ENCODE measurements around the gene CDKAL1. TPM values are rescaled to one million over a fixed set of nuclear protein-coding genes. Genes with fewer than 3 reads are reported as not detected.
"Not testable (repeated sequence)": the region's sequence is repeated elsewhere in the genome, so short reads cannot be mapped to it uniquely, and the experiment has no call there.

The CDKAL1 gene
- total RNA-seq, 2 experiments from 2014 or later = 20.4 TPM

DNA sequence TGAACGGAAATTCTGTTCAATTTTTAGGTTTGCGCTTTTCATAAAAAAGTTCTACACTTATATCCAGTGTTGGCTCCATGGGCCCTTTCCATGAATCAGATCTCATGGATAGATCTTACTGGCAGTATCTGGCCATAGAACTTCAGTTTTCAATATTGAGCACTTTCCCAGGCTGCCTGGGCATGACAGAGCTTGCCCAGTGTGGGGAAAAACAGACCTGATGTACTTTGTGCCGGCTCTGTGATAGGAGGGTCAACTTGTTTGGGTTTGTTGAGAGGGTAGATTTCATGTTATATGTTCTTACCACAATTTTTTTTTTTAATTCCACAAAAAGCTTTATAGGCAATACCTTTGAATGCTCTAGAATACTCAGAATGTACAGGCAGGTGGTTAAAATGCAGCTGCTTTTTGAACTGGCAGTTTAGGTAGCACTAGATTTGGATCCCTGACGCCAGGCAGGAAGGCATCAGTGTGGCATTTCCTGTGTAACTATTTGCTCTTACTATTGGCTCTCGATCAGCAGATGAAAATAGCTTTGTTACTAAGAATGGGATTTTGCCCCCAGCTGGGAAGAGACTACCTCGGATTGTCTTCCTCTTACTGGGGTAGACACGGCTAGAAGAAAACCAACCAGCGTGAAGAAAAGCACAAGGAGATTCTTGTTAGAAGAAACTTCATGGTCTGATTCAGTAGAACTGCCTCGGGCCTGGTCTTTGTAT is 654.4 kb downstream of the CDKAL1 start:
- Mint-ChIP-seq H3K9me3 (no peaks in the 10 kb centered on the region), H3K27me3 (ENCODE audit: low read depth) (no peaks in the 10 kb centered on the region), H3K4me3 (no peak overlapping the region), H3K4me1 (ENCODE audit: low read depth) (peaks cover 13% of the 10 kb centered on the region), H3K36me3 (ENCODE audit: low read depth) (peaks cover 17% of the 10 kb centered on the region), H3K27ac (no peak overlapping the region)
- DNase-seq = no peak
- CTCF ChIA-PET = no interaction called here
- intact Hi-C loops (cut with micrococcal nuclease) = no loop called here

DNA sequence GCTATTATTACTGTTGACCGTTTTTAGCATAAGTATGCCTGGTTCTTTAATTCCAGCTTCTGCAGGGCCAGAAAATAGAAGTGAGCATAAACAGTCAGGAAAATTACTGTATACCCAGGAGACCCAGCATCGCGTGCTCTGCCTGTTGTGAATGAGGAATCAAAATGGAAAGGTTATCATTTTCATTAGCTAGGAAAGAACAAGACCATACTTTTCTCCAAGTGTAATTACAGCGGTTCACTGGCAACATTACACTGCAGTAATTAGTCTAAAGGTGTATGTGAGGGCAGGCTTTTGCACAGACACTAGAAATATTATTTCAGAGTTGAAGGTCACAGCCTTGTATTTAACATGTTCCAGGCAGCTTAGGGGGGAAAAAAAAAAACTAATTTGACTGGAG is 655.5 kb downstream of the CDKAL1 start:
- intact Hi-C loops (cut with micrococcal nuclease) = no loop called here
- peaks cover 19% of the 10 kb centered on the region for H3K36me3 Mint-ChIP-seq (ENCODE audit: low read depth)
- no peaks in the 10 kb centered on the region for H3K27me3 Mint-ChIP-seq (ENCODE audit: low read depth)
- no peaks in the 10 kb centered on the region for H3K9me3 Mint-ChIP-seq
- CTCF ChIA-PET = interaction anchor here (0.6 to 0.7 kb wide), 5 partner anchors 60 to 745 kb away, joined by 3 to 6 read pairs (median 3); no protein-coding TSS in a partner anchor
- DNase-seq = no peak
- no peak overlapping the region for H3K27ac Mint-ChIP-seq
- peaks cover 13% of the 10 kb centered on the region for H3K4me1 Mint-ChIP-seq (ENCODE audit: low read depth)
- H3K4me3 Mint-ChIP-seq = no peak overlapping the region

DNA sequence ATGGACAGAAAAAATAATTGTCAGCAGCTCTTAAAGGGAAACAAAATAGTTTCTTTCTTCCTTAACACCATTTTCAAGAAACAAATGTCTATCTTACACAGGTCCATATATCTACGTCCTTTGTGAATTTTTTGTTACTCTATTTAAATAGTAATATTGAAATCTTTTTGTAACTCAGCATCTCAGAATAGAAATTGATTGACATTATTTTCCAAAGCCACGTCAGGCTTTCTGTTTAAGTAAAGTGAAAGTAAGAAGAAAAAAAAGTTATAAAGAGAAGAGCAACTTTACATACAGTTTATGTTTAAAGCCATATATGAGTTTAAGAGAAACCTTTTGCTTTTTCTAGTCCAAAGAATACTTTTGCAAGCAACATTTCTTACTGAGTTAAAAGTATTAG is 656.4 kb downstream of the CDKAL1 start:
- Mint-ChIP-seq H3K27ac (no peak overlapping the region), H3K4me1 (ENCODE audit: low read depth) (peaks cover 13% of the 10 kb centered on the region), H3K27me3 (ENCODE audit: low read depth) (no peaks in the 10 kb centered on the region), H3K9me3 (no peaks in the 10 kb centered on the region), H3K4me3 (no peak overlapping the region), H3K36me3 (ENCODE audit: low read depth) (peaks cover 19% of the 10 kb centered on the region)
- CTCF ChIA-PET = no interaction called here
- DNase-seq = no peak
- intact Hi-C loops (cut with micrococcal nuclease) = no loop called here

DNA sequence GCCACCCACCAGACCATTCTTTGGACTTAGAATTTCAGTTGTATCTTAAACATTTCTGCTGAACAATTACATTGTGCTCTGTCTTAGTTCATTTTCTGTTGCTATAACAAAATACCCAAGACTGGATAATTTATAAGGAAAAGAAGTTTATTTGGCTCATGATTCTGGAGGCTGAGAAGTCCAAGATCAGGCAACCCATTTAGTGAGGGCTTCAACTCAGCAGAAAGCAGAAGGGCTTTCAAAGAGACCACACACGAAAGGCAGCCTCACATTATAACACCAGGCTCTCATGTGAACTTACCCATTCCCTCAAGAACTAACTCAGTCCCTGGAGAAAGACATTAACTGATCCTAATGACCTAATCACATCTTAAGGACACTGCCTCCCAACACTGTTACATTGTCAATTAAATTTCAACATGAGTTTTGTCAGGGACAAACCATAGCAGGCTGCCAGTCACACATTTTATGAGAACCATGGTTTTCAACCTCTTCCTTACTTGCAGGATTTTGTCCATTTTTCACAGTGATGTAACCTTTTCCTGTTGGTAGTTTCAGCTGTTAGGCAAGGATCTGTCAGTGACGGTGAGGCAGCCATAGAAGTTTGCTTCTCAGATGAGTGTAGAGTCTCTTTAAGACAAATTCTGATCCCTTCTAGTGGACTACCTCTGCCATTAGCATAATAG is 659.7 kb downstream of the CDKAL1 start:
- Mint-ChIP-seq H3K9me3 (no peaks in the 10 kb centered on the region), H3K4me3 (no peak overlapping the region), H3K27me3 (ENCODE audit: low read depth) (no peaks in the 10 kb centered on the region), H3K36me3 (ENCODE audit: low read depth) (peaks cover 31% of the 10 kb centered on the region), H3K4me1 (ENCODE audit: low read depth) (peaks cover 10% of the 10 kb centered on the region), H3K27ac (no peak overlapping the region)
- DNase-seq = no peak
- CTCF ChIA-PET = no interaction called here
- intact Hi-C loops (cut with micrococcal nuclease) = no loop called here

DNA sequence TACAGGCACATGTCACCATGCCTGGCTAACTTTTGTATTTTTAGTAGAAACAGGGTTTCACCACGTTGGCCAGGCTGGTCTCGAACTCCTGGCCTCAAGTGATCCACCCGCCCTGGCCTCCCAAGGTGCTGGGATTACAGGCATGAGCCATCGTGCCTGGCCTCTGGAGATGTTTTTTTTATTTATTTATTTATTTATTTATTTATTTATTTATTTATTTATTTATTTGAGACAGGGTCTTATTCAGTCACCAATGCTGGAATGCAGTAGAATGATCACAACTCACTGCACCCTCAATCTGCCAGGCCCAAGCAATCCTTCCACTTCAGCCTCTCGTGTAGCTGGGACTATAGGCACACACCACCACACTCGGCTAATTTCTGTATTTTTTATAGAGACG is 661.0 kb downstream of the CDKAL1 start:
- Mint-ChIP-seq H3K4me1 (ENCODE audit: low read depth) (peaks cover 10% of the 10 kb centered on the region), H3K36me3 (ENCODE audit: low read depth) (peaks cover 36% of the 10 kb centered on the region)
- H3K27ac Mint-ChIP-seq; H3K9me3 Mint-ChIP-seq; H3K27me3 Mint-ChIP-seq (ENCODE audit: low read depth); DNase-seq; H3K4me3 Mint-ChIP-seq; intact Hi-C loops (cut with micrococcal nuclease); CTCF ChIA-PET: not testable (repeated sequence)

DNA sequence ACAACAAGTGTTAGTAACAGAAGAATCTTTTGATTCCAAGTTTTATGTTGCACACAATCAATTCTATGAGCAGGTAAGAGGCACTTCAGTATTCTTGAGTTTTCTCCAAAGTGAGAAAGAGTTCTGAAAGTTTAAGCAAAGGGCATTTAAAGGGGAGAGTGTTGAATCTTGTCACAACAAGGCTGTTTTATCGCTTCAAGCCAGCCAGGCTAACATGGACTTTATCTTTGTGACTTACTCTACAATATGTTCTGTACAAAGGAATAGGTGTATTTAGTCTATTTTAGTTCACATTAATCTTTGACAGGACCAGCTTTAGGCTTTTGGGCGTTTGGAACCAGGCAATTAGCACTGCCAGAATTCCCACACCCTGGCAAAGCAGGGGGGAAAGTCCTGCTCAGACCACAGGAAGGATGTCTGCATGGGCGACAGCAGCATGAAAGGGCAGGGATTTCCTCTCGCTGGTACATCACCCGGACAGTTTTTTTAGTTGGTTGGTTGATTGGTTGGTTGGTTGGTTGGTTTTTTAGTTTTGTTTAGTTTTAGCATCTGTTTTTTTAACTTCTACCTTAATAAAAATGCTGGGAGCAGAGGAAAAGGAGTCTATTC is 663.9 kb downstream of the CDKAL1 start:
- Mint-ChIP-seq H3K4me1 (ENCODE audit: low read depth) (no peaks in the 10 kb centered on the region), H3K27me3 (ENCODE audit: low read depth) (no peaks in the 10 kb centered on the region), H3K36me3 (ENCODE audit: low read depth) (peaks cover 52% of the 10 kb centered on the region), H3K27ac (no peak overlapping the region), H3K4me3 (no peak overlapping the region), H3K9me3 (no peaks in the 10 kb centered on the region)
- intact Hi-C loops (cut with micrococcal nuclease) = no loop called here
- CTCF ChIA-PET = no interaction called here
- no peak for DNase-seq

DNA sequence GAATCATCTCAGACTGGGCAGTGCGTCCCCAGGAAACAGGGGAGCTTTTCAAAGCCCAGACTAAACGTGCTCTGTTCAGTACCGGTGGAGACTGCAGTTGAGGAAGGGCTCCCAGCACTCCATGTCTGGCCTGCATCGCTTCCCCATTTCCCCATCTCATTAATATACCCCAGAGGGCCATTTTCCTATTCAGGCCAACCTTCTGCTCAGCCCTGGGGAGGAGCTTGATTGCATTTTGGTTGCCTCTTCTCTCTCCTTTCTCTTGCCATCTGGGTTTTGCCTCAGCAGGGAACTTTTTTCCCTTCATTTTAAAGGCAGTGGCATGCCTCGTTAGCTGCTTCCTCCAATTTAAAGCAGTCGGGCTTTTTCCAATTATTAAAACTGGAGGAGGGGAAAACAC is 665.0 kb downstream of the CDKAL1 start:
- peaks cover 55% of the 10 kb centered on the region for H3K36me3 Mint-ChIP-seq (ENCODE audit: low read depth)
- H3K4me3 Mint-ChIP-seq = no peak overlapping the region
- CTCF ChIA-PET = no interaction called here
- H3K27ac Mint-ChIP-seq = no peak overlapping the region
- no peaks in the 10 kb centered on the region for H3K27me3 Mint-ChIP-seq (ENCODE audit: low read depth)
- intact Hi-C loops (cut with micrococcal nuclease) = no loop called here
- no peaks in the 10 kb centered on the region for H3K9me3 Mint-ChIP-seq
- no peak for DNase-seq
- no peaks in the 10 kb centered on the region for H3K4me1 Mint-ChIP-seq (ENCODE audit: low read depth)

DNA sequence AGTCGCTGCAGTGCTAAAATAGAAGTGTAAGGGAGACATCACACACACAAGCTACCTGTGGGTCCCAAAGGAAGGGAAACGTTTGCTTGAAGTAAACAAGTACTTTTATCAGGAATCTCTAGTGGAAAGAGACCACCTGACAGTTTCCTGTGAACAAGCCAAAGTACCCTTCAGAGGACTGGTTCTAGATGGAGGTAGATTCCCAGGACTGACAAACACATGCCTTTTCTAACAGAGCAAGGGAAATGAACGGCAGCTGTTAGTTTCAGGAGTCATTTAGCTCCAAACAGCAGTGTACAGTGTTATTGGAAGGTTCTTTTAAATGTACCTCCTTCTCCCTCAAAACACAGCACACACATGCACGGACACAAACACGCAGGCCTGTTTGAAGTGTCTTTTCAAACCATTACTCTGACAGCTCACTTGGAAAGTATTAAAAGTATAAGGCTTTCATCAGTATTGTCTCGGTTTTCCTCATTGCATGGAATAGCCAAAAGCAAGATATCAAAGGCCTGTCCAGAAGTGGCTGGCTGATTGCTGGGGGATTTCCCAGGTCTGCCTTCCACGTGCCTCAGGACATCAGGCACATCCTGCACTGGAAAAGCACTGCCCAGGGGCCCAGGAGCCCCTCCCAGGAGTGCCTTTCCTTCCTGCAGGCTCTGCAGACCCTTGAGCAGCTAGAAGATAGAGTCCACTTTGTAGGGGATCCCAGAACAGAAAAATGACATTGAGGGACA is 666.0 kb downstream of the CDKAL1 start:
- Mint-ChIP-seq H3K27me3 (ENCODE audit: low read depth) (no peaks in the 10 kb centered on the region), H3K36me3 (ENCODE audit: low read depth) (peaks cover 62% of the 10 kb centered on the region), H3K4me1 (ENCODE audit: low read depth) (no peaks in the 10 kb centered on the region), H3K27ac (no peak overlapping the region), H3K4me3 (no peak overlapping the region), H3K9me3 (peaks cover 2% of the 10 kb centered on the region)
- intact Hi-C loops (cut with micrococcal nuclease) = no loop called here
- no peak for DNase-seq
- CTCF ChIA-PET = interaction anchor here (0.6 kb wide), 1 partner anchor 664 kb away, joined by 3 read pairs; no protein-coding TSS in a partner anchor

DNA sequence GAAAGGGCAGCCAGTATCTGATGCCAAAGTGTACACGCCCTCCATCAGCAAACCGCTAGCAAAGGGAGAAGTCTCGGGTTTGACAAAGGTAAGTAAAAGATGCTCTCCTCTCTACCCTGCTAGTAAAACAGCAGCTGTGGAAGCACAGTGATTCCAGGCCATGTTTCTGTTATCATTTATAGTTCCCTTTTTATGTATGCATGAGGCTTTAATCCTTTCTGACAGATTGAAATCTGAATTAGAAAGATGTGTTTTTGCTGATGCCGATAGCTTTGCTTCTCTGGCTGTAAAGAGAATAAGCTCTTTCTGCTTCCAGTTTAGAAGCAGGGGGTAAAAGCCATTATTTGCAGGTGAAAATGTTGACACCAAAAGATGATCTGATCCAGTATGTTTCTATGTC is 666.9 kb downstream of the CDKAL1 start:
- DNase-seq = no peak
- CTCF ChIA-PET = interaction anchor here (0.6 kb wide), 1 partner anchor 333 kb away, joined by 3 read pairs; no protein-coding TSS in a partner anchor
- peaks cover 2% of the 10 kb centered on the region for H3K9me3 Mint-ChIP-seq
- no peak overlapping the region for H3K4me3 Mint-ChIP-seq
- H3K36me3 Mint-ChIP-seq (ENCODE audit: low read depth) = peaks cover 68% of the 10 kb centered on the region
- no peaks in the 10 kb centered on the region for H3K4me1 Mint-ChIP-seq (ENCODE audit: low read depth)
- no peaks in the 10 kb centered on the region for H3K27me3 Mint-ChIP-seq (ENCODE audit: low read depth)
- no peak overlapping the region for H3K27ac Mint-ChIP-seq
- intact Hi-C loops (cut with micrococcal nuclease) = no loop called here

DNA sequence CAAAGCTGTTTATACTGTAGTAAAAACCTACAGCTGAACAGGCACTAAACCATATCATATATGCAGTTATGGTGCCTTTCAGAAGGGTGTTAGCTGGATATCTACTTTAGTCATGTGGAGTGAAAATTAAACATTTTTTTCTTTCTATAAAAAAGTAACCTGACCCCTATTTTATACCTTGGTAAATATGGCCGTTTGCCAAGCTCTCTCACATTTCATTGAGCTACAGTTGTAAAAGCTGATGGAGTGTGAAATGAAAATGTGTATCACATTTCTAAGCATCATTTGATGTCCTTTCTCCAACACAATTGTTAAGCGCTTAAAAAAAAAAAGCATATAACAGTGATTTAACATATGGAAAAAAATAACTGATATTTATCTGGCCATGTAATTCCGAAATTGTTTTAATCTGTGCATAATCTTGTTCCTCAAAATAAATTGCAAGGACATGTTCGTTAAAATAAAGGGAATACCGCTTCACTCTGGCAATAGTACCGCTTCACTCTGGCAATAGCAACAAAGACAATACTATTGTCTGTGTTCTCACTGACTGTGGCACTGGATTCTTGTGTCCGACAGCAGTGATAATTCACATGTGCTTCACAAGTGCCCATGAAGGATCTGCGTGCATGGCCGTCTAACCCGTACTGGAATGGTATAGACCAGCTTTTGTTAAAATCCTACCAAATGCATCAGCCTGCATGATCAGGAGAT is 667.5 kb downstream of the CDKAL1 start:
- intact Hi-C loops (cut with micrococcal nuclease) = no loop called here
- Mint-ChIP-seq H3K27ac (no peak overlapping the region), H3K9me3 (peaks cover 2% of the 10 kb centered on the region), H3K36me3 (ENCODE audit: low read depth) (peaks cover 69% of the 10 kb centered on the region), H3K4me1 (ENCODE audit: low read depth) (no peaks in the 10 kb centered on the region), H3K4me3 (no peak overlapping the region), H3K27me3 (ENCODE audit: low read depth) (no peaks in the 10 kb centered on the region)
- CTCF ChIA-PET = interaction anchor here (0.6 kb wide), 1 partner anchor 333 kb away, joined by 3 read pairs; no protein-coding TSS in a partner anchor
- DNase-seq = no peak

DNA sequence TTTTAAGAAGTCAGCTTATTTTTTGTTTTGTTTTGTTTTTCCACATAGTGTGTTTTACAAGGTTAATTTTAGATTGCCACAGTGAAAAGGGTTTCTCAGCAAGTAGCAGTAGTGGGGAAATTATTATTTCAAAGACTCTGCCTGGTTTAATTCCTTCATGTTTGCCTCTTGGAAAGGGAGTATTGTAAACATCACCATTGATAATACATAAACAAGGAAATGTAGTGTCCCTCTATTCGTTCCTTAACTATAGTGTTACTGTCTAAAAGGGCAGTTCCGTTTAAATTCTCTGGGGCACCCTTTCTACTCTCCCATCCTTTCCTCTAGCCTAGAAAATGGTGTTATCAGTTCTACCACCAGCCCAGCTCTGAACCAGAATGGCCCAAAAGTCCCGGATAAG is 668.3 kb downstream of the CDKAL1 start:
- peaks cover 2% of the 10 kb centered on the region for H3K9me3 Mint-ChIP-seq
- DNase-seq = no peak
- no peaks in the 10 kb centered on the region for H3K27me3 Mint-ChIP-seq (ENCODE audit: low read depth)
- H3K36me3 Mint-ChIP-seq (ENCODE audit: low read depth) = peaks cover 70% of the 10 kb centered on the region
- H3K4me1 Mint-ChIP-seq (ENCODE audit: low read depth) = no peaks in the 10 kb centered on the region
- CTCF ChIA-PET = interaction anchor here (0.6 kb wide), 1 partner anchor 1376 kb away, joined by 4 read pairs; no protein-coding TSS in a partner anchor
- no peak overlapping the region for H3K27ac Mint-ChIP-seq
- no peak overlapping the region for H3K4me3 Mint-ChIP-seq
- intact Hi-C loops (cut with micrococcal nuclease) = no loop called here

DNA sequence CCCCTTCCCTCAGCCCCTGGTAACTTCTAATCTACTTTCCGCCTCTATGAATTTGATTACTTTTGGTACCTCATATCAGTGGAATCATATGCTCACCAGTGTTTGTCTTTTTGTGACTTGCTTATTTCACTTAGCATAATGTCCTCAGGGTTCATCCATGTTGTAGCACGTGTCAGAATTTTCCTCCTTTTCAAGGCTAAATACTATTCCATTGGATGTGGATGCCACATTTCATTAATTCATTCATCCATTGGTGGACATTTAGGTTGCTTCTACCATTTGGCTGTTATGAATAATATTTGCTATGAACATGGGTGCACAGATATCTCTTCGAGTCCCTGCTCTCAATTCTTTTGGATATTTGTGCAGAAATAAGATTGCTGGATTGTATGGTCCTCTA is 670.7 kb downstream of the CDKAL1 start:
- no peak overlapping the region for H3K4me3 Mint-ChIP-seq
- CTCF ChIA-PET = no interaction called here

More for the DNA sequence above, 670.7 kb downstream of the CDKAL1 start:
- Mint-ChIP-seq H3K4me1 (ENCODE audit: low read depth) (no peaks in the 10 kb centered on the region), H3K9me3 (peaks cover 6% of the 10 kb centered on the region), H3K27me3 (ENCODE audit: low read depth) (no peaks in the 10 kb centered on the region), H3K36me3 (ENCODE audit: low read depth) (peaks cover 70% of the 10 kb centered on the region), H3K27ac (no peak overlapping the region)
- intact Hi-C loops (cut with micrococcal nuclease) = no loop called here
- DNase-seq = no peak
